ENCODE measurements around the gene GSK3A.

The GSK3A gene

GRCh38 chr19:42275103-42275502 is 32.7 kb upstream of the GSK3A start:
- Histone ChIP-seq H2BK5ac (ENCODE audit: low read depth, low read length, poor library complexity) (no peak overlapping the region), H3K18ac (ENCODE audit: low read length) (peak overlapping the region; percentile 21), H2BK120ac (ENCODE audit: insufficient read depth, low read length, poor library complexity) (no peak overlapping the region), H3K9ac (ENCODE audit: low read length) (no peak overlapping the region), H3K4me2 (ENCODE audit: low read length) (no peak overlapping the region), H3K27me3 (ENCODE audit: insufficient read depth, low read length) (no peaks in the 10 kb centered on the region), H3K4me1 (ENCODE audit: control insufficient read depth in 1 of 2, insufficient read depth in 2 of 2, low read length in 2 of 2) (peaks cover 15 to 20% of the 10 kb centered on the region in 2 experiments), H3K36me3 (ENCODE audit: control insufficient read depth in 1 of 2, insufficient read depth in 2 of 2, low read length in 2 of 2) (peaks cover 35 to 41% of the 10 kb centered on the region in 2 experiments), H3K79me2 (ENCODE audit: control insufficient read depth, insufficient read depth, low read length, poor library complexity) (peaks cover under 1% of the 10 kb centered on the region), H3K27ac (ENCODE audit: low read depth, low read length) (no peak overlapping the region), H3K79me1 (ENCODE audit: low read length) (peaks cover 8% of the 10 kb centered on the region), H4K8ac (ENCODE audit: low read depth, low read length) (no peak overlapping the region), H3K23ac (ENCODE audit: low read length) (no peak overlapping the region), H3K4me3 (ENCODE audit: low read depth, low read length) (no peak overlapping the region), H2AK5ac (ENCODE audit: low read length) (no peak overlapping the region), H4K12ac (ENCODE audit: low read depth, low read length) (no peak overlapping the region), H4K91ac (ENCODE audit: low read depth, low read length) (no peak overlapping the region), H3K9me3 (ENCODE audit: insufficient read depth, low read depth, low read length) (peaks cover 3% of the 10 kb centered on the region), H2BK12ac (ENCODE audit: low read length) (no peak overlapping the region), H3K4ac (ENCODE audit: low read depth, low read length) (no peak overlapping the region), H3K14ac (ENCODE audit: low read length) (no peak overlapping the region), H2AFZ (ENCODE audit: insufficient read depth, low read length, poor library complexity) (no peak overlapping the region)
- WGBS (ENCODE audit: extremely low coverage, insufficient coverage, insufficient read length) = no CpG with 5 or more reads among the region's 7 CpGs
- no peak for DNase-seq

- H3K4me2 ChIP-seq (ENCODE audit: low read length) = no peak overlapping the region
Observed at GRCh38 chr19:42274065-42274682, 31.8 kb upstream of the GSK3A start.

GRCh38 chr19:42273407-42274064 is 31.1 kb upstream of the GSK3A start:
- Histone ChIP-seq H3K4me1 (ENCODE audit: control insufficient read depth in 1 of 2, insufficient read depth in 2 of 2, low read length in 2 of 2) (peaks cover 16 to 22% of the 10 kb centered on the region in 2 experiments), H2AFZ (ENCODE audit: insufficient read depth, low read length, poor library complexity) (no peak overlapping the region), H3K4me3 (ENCODE audit: low read depth, low read length) (peak overlapping the region; percentile 10), H3K23ac (ENCODE audit: low read length) (no peak overlapping the region), H3K9me3 (ENCODE audit: insufficient read depth, low read depth, low read length) (peaks cover 3% of the 10 kb centered on the region), H4K8ac (ENCODE audit: low read depth, low read length) (no peak overlapping the region), H2AK5ac (ENCODE audit: low read length) (no peak overlapping the region), H4K91ac (ENCODE audit: low read depth, low read length) (no peak overlapping the region), H3K4me2 (ENCODE audit: low read length) (no peak overlapping the region), H3K4ac (ENCODE audit: low read depth, low read length) (no peak overlapping the region), H3K79me1 (ENCODE audit: low read length) (peaks cover 11% of the 10 kb centered on the region), H3K9ac (ENCODE audit: low read length) (no peak overlapping the region), H2BK12ac (ENCODE audit: low read length) (no peak overlapping the region), H3K27ac (ENCODE audit: low read depth, low read length) (no peak overlapping the region), H3K14ac (ENCODE audit: low read length) (no peak overlapping the region), H2BK120ac (ENCODE audit: insufficient read depth, low read length, poor library complexity) (no peak overlapping the region), H3K79me2 (ENCODE audit: control insufficient read depth, insufficient read depth, low read length, poor library complexity) (peaks cover 7% of the 10 kb centered on the region), H4K12ac (ENCODE audit: low read depth, low read length) (no peak overlapping the region), H3K36me3 (ENCODE audit: control insufficient read depth in 1 of 2, insufficient read depth in 2 of 2, low read length in 2 of 2) (peaks cover 35 to 41% of the 10 kb centered on the region in 2 experiments), H3K27me3 (ENCODE audit: insufficient read depth, low read length) (no peaks in the 10 kb centered on the region), H2BK5ac (ENCODE audit: low read depth, low read length, poor library complexity) (no peak overlapping the region), H3K18ac (ENCODE audit: low read length) (no peak overlapping the region)
- DNase-seq = no peak
- 100% methylated on average over 4 of the region's 43 CpGs for WGBS (ENCODE audit: extremely low coverage, insufficient coverage, insufficient read length)

More at GRCh38 chr19:42274065-42274682, 31.8 kb upstream of the GSK3A start:
- no peak overlapping the region for H3K27ac ChIP-seq (ENCODE audit: low read depth, low read length)
- H3K27me3 ChIP-seq (ENCODE audit: insufficient read depth, low read length) = no peaks in the 10 kb centered on the region
- H3K4me1 ChIP-seq (ENCODE audit: control insufficient read depth in 1 of 2, insufficient read depth in 2 of 2, low read length in 2 of 2) = peaks cover 18 to 24% of the 10 kb centered on the region in 2 experiments
- H3K14ac ChIP-seq (ENCODE audit: low read length) = no peak overlapping the region
- peaks cover 3% of the 10 kb centered on the region for H3K9me3 ChIP-seq (ENCODE audit: insufficient read depth, low read depth, low read length)
- no peak overlapping the region for H2BK120ac ChIP-seq (ENCODE audit: insufficient read depth, low read length, poor library complexity)
- no peak overlapping the region for H3K9ac ChIP-seq (ENCODE audit: low read length)
- H3K4me3 ChIP-seq (ENCODE audit: low read depth, low read length) = no peak overlapping the region
- H3K18ac ChIP-seq (ENCODE audit: low read length) = no peak overlapping the region
- peaks cover 7% of the 10 kb centered on the region for H3K79me2 ChIP-seq (ENCODE audit: control insufficient read depth, insufficient read depth, low read length, poor library complexity)
- no peak overlapping the region for H2BK5ac ChIP-seq (ENCODE audit: low read depth, low read length, poor library complexity)
- no peak overlapping the region for H2BK12ac ChIP-seq (ENCODE audit: low read length)
- no peak overlapping the region for H4K8ac ChIP-seq (ENCODE audit: low read depth, low read length)
- H3K36me3 ChIP-seq (ENCODE audit: control insufficient read depth in 1 of 2, insufficient read depth in 2 of 2, low read length in 2 of 2) = peaks cover 35 to 41% of the 10 kb centered on the region in 2 experiments
- no peak overlapping the region for H4K12ac ChIP-seq (ENCODE audit: low read depth, low read length)
- no peak overlapping the region for H3K23ac ChIP-seq (ENCODE audit: low read length)
- H2AFZ ChIP-seq (ENCODE audit: insufficient read depth, low read length, poor library complexity) = no peak overlapping the region
- no peak for DNase-seq
- H2AK5ac ChIP-seq (ENCODE audit: low read length) = no peak overlapping the region
- H4K91ac ChIP-seq (ENCODE audit: low read depth, low read length) = no peak overlapping the region
- no peak overlapping the region for H3K4ac ChIP-seq (ENCODE audit: low read depth, low read length)
- no CpG with 5 or more reads among the region's 22 CpGs for WGBS (ENCODE audit: extremely low coverage, insufficient coverage, insufficient read length)
- peaks cover 11% of the 10 kb centered on the region for H3K79me1 ChIP-seq (ENCODE audit: low read length)

GRCh38 chr19:42272989-42273406 is 30.6 kb upstream of the GSK3A start:
- Histone ChIP-seq H3K4me2 (ENCODE audit: low read length) (no peak overlapping the region), H3K23ac (ENCODE audit: low read length) (no peak overlapping the region), H3K18ac (ENCODE audit: low read length) (no peak overlapping the region), H3K9ac (ENCODE audit: low read length) (no peak overlapping the region), H4K8ac (ENCODE audit: low read depth, low read length) (no peak overlapping the region), H2AFZ (ENCODE audit: insufficient read depth, low read length, poor library complexity) (no peak overlapping the region), H3K9me3 (ENCODE audit: insufficient read depth, low read depth, low read length) (peaks cover 3% of the 10 kb centered on the region), H3K4ac (ENCODE audit: low read depth, low read length) (no peak overlapping the region), H3K27ac (ENCODE audit: low read depth, low read length) (no peak overlapping the region), H3K14ac (ENCODE audit: low read length) (no peak overlapping the region), H2AK5ac (ENCODE audit: low read length) (no peak overlapping the region), H2BK12ac (ENCODE audit: low read length) (no peak overlapping the region), H3K4me1 (ENCODE audit: control insufficient read depth in 1 of 2, insufficient read depth in 2 of 2, low read length in 2 of 2) (peaks cover 16 to 17% of the 10 kb centered on the region in 2 experiments), H4K91ac (ENCODE audit: low read depth, low read length) (no peak overlapping the region), H2BK120ac (ENCODE audit: insufficient read depth, low read length, poor library complexity) (no peak overlapping the region), H3K79me1 (ENCODE audit: low read length) (peaks cover 14% of the 10 kb centered on the region), H3K4me3 (ENCODE audit: low read depth, low read length) (no peak overlapping the region), H3K27me3 (ENCODE audit: insufficient read depth, low read length) (no peaks in the 10 kb centered on the region), H3K79me2 (ENCODE audit: control insufficient read depth, insufficient read depth, low read length, poor library complexity) (peaks cover 9% of the 10 kb centered on the region), H4K12ac (ENCODE audit: low read depth, low read length) (no peak overlapping the region), H2BK5ac (ENCODE audit: low read depth, low read length, poor library complexity) (no peak overlapping the region), H3K36me3 (ENCODE audit: control insufficient read depth in 1 of 2, insufficient read depth in 2 of 2, low read length in 2 of 2) (peaks cover 35 to 41% of the 10 kb centered on the region in 2 experiments)
- no peak for DNase-seq
- WGBS (ENCODE audit: extremely low coverage, insufficient coverage, insufficient read length) = no CpG with 5 or more reads among the region's 23 CpGs
